Activated CD4-positive, CD25-positive, alpha-beta regulatory T cell treated with anti-CD3 and anti-CD28 coated beads, Interleukin-2, amount 50 U/mL, for 72 hours (primary cell): ENCODE results near the gene TMEM209.
"Not testable (repeated sequence)": the region's sequence is repeated elsewhere in the genome, so short reads cannot be mapped to it uniquely, and the experiment has no call there.

ENCODE experiments used
- DNase-seq: peaks from one replicate; pipeline ENCODE4 v3.0.0; 2021

Gene TMEM209

DNA sequence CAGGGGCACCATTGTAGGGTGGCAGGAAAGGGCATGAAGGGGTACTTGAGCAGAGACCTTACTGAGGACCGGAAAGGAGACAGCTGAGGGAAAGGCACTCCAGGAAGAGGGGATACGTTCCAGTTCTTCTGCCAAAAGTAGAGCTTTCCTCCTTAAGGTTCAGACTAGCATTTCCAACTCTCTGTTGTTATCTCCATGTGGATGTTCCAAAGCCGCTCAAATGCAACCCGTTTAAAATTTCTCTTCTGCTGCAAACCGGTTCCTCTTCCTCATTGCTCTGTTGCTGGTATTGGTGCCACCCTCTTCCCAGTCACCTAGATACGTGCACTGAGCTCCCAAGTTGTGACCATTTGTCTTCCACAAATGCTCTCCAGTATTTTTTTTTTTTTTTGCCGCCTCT lies 47.5 kb downstream of the TMEM209 start:
- no peak for DNase-seq

DNA sequence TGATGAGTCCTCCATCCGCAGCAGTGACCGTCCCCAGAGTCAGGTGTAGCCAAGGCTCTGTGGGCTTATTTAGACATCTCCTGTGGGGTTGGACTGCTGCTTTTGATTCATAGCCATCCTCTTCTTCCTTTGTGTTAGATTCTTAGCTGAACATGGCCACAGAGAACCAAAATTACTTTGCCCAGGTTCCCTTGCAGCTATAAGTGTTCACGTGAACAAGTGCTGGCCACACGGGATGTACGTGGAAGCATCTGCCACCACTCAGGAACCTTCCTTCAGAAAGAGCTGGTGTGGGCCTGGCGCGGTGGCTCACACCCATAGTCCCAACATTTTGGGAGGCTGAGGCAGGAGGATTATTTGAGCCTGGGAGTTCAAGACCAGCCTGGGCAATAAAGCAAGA lies 49.1 kb downstream of the TMEM209 start:
- DNase-seq = no peak

DNA sequence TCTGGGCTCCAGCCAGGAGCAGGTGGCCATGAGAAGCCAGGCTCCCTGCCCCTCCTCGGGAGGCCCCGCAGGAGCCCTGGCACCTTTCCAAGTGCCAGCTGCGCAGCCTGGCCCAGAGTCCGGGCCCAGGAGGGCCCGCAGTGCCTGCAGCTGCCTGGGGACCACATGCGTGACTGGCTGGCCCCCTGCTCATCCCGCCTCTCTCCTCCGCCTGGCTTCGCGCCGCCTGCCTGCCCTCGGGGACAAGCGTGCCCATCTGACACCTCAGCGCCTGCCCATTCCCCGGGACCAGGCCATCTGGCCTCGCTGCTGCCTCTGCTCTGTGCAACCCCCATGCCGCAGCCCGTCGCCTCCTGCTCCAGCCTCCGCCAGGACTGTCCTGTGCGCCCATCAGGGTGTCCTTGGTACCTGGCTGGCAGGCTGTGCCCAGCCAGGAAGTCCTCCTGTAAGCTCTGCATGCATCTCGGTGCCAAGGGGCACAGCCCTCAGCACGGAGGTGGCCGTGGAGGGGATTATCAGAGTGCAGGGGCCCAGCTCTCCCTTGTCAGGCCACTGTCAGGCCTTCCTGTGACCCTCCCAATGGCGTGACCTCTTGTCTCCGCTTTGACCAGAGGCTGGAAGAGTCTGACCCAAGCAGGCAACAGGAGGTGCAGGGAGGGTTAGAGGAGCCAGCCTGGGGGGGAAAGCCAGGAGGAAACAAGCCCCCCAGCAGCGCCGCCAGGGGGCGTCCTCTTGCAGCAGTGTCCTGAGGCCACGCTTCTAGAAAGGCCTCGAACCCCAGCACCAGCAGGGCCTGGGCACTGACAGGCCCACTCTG lies 50.5 kb downstream of the TMEM209 start:
- no peak for DNase-seq

DNA sequence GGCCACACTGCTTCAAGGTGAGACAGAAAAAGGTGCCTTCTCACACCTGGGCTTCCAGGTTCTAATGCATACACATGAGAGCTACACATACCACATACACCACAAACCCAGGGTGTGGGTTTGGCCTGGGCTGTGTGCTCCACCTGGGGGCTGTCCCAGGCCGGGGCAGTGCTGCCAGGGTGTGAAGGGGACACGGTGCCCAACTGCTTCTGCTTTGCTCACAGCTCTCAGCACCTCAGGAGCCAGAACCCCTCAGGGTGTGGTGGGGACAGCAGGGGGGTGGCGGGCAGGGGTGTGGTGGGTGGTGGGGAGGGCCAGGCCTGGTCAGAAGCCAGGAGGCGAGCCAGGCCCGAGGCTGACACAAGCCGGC lies 51.1 kb downstream of the TMEM209 start:
- no peak for DNase-seq

DNA sequence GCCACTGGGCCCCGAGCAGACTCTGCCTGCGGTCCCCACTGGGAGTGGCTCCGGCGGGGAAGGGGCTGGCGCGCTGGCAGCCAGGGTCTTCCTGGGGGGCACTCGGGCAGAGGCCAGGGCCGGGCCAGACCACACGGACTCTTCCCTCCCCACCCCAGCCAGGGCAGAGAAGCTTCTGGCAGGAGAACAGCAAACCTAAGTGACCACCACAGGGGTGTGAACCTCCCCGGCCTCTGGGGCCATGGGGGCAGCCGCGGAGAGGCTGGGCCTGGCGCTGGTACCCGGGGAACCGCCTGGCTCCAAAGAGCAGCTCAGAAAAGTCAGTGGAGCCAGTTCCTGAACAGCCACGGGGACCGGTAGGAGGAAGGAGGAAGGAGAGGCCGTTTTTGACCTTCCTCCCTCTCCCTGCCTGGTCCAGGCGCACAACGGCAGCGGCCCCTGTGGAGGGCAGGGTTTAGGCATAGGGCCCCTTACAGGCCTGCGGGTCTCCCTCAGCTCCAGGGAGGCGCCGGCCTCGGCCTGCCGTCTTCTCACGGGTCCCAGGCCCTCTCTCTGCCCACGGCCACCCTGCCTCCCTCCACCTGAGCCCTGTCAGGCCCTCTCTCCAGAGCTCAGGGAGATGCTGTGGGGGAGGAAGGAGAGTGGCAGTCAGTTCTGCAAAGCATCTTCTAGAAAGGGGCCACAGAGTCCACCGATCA lies 51.8 kb downstream of the TMEM209 start:
- no peak for DNase-seq

DNA sequence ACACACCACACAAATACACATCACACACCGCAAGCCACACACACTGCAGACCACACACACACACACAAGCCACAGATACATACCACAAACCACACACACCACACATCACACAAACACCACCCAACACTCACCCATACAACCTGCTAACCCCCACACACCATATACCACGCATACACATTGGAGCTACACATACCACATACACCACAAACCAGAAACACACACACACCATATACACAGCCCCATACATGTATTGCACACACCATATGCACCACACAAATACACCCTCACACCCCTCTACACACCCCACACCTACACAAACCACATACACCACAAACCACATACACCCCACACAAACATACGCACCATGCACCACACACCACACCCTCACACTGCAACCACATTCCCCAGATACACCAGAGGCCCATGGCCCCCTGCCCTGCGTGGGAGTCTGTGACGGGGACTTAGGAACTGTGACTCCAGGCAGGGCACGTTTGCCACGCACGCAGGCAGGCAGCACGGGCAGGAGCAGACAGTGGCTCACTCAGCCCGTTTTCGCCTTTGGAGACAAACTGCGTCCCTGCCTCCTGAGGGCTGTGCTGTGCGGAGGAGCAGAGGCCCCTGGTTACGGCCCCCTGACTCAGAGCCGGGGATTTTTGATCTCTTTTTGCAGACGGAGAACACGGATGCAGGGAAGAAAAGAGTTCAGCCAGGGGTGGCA lies 52.6 kb downstream of the TMEM209 start:
- DNase-seq = no peak

DNA sequence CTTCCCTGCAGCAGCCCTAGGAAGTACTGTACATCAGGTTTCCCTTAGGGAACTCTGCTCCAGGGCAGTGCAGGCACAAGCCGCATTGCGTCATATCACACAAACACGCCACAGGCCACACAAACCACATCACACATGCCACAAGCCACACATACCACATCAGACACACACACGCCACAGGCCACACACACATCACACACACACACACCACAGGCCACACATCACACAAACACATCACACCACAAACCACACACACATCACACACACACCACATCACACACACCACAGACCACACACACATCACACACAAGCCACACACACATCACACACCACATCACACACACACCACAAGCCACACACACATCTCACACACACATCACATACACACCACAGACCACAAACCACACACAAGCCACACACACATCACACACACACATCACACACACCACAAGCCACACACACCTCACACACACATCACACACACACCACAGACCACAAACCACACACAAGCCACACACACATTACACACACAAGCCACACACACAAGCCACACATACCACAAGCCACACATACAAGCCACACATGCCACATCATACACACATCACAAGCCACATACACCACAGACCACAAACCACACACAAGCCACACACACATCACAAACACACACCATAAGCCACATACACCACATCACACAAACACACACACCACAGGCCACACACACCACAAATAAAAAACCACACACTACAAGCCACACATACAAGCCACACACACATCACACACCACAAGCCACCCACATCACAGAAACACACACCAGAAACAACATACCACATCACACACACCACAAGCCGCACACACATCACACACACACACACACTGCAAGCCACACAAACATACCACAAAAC lies 53.4 kb downstream of the TMEM209 start:
- peak; percentile 49 for DNase-seq

DNA sequence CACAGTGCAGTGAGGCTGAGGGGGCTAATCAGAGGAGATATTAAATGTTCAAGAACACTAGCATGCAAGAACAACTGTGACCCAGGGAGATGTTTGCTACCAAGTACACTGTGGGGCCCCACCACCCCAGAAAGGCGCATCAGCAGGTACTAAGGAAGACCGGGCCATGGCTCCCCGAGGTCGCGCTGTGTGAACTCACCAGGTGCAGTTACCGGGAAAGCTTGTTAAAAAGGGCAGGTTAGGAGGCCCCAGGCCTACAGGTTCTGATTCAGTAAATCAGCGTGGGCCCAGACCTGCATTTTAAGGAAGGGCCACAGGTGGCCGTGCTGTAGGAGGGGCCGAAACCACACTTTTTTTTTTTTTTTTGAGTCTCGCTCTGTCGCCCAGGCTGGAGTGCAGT lies 54.6 kb downstream of the TMEM209 start:
- DNase-seq = no peak

DNA sequence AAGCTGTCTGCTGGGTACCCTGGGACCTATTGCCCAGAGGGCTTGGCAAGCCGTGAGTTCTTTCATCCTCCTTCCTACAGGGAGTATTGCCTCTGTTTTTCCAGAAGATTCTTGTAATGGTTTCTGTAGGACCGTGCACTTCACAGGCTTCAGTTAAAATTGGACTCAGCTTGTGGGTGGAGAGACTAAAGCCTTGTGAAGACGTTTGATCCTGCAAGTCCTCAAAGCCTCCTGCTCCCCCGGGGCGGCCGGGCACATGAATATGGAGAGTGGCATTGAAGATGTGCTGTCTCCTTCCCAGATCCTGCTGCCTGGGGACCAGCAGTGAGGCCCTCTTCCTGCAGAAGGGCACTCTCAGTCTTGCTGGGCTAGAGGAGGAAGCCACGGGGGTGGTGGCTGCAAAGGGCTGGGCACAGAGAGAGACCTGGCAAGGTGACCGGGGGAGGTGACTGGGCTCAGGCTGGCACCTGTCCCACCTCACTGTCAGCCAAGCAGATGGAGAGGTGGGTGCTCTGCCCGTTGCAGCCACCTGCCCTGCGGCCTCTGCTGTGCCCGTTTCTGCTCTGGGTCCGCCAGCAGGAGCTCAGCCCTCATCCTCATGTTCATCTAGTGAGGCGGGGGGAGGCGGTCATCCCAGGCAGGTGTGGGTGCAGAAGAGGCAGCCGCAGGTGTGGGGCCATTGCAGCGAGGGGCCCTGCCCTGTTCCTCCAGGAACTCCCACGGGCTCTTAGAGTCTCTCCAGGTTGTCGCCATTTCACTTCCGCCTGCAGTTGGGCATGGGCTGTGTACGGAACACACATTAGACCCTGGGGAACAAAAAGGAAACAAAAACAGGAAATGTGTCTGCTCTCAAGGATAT lies 55.7 kb downstream of the TMEM209 start:
- no peak for DNase-seq

DNA sequence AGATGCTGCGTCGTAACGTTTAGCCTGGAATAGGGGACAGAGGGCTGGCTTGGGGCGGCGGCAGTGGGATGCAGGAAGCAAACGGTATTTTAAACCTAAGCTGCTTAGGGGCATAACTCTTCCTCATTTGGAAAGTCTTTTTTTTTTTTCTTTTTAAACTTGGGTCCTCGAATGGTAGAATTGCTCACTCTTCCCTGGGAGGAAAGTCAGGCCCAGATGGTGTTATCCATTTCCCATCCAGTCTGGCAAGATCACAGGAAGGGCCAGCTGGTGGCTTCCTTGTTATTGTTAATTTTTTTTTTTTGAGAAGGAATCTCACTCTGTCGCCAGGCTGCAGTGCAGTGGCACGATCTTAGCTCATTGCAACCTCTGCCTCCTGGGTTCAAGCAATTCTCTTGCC lies 56.6 kb downstream of the TMEM209 start:
- DNase-seq = no peak

DNA sequence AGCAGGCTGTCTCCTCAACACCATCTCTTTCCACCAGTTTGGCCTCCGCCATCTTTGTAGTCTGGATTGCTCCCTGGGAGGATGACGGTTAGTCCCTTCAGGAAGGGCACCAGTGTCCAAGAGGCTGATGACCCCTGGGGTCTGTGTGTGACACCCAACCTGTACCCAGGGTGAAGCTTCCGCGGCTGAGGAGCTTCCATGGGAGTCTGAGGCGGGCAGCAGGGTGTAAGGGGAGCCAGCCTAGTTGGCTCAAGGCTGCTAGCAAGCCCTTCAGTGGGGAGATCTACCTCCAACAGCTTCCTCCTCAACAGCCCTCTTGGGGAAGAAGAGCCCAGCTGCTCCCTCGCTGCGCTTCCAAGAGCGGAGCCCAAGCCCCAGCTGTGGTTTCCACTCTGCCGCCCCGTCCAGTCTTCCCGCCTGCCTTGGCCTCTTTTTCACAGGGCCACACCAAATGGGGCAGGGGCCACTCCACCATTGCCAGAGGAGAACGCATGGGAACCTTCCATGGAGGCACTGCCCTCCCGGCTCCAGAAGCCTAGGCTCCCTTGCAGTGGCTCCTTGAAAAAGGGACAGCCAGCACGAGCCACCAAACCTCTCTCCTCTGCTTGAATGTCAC lies 57.4 kb downstream of the TMEM209 start:
- DNase-seq = no peak

DNA sequence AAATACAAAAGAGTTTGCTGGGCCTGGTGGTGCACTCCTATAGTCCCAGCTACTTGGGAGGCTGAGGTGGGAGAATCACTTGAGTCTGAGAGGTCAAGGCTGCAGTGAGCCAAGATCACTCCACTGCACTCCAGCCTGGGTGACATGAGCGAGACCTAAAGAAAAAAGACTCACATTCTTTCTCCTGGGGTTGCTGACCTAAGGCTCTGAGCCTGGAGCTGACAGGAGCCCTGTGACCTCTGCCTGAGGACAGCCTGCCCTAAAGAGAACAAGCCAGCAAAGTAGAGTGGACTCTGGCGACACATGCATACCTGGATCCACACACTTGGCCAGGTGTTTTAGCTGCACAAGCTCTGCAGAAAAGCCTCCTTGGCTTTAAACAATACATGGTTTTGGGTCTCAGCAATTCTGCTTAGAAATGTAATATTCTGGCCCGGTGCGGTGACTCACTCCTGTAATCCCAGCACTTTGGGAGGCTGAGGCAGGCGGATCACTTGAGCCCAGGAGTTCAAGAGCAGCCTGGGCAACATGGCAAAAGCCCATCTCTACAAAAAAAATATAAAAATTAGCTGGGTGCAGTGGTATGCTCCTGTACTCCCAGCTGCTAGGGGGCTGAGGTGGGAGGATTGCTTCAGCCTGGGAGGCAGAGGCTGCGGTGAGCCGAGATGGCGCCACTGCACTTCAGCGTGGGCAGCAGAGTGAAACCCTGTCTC lies 58.4 kb downstream of the TMEM209 start:
- DNase-seq = no peak

DNA sequence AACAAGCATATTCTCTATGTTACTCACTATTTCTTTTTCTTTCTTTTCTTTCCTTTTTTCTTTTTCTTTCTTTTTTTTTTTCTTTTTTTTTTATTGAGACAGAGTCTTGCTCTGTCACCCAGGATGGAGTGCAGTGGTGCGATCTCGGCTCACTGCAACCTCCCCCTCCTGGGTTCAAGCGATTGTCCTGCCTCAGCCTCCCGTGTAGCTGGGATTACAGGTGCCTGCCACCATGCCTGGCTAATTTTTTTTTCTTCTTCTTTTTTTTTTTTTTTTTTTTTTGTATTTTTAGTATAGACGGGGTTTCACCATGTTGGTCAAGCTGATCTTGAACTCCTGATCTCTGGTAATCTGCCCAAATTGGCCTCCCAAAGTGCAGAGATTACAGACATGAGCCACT lies 59.1 kb downstream of the TMEM209 start:
- not testable (repeated sequence) for DNase-seq

DNA sequence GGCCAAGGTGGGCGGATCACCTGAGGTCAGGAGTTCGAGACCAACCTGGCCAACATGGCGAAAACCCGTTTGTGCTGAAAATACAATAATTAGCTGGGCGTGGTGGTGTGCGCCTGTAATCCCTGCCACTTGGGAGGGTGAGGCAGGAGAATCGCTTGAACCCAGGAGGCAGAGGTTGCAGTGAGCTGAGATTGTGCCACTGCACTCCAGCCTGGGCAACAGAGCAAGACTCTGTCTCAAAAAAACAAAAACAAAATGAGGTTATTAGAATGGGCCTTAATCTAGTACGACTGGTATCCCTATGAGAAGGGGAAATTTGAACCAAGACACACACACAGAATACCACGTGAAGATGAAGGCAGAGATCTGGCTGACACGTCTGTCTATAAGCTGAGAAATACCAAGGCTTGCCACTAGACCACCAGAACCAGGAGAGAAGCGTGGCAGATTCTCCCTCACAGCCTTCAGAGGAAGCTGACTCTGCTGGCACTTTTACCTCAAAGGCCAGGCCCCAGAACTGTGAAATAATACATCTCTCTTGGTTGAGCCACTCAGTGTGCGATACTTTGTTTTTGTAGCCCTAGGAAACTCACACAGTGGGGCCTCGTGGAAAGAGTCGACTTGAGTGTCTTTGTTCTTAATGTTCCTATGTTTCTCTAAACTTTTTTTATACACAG lies 59.6 kb downstream of the TMEM209 start:
- no peak for DNase-seq

DNA sequence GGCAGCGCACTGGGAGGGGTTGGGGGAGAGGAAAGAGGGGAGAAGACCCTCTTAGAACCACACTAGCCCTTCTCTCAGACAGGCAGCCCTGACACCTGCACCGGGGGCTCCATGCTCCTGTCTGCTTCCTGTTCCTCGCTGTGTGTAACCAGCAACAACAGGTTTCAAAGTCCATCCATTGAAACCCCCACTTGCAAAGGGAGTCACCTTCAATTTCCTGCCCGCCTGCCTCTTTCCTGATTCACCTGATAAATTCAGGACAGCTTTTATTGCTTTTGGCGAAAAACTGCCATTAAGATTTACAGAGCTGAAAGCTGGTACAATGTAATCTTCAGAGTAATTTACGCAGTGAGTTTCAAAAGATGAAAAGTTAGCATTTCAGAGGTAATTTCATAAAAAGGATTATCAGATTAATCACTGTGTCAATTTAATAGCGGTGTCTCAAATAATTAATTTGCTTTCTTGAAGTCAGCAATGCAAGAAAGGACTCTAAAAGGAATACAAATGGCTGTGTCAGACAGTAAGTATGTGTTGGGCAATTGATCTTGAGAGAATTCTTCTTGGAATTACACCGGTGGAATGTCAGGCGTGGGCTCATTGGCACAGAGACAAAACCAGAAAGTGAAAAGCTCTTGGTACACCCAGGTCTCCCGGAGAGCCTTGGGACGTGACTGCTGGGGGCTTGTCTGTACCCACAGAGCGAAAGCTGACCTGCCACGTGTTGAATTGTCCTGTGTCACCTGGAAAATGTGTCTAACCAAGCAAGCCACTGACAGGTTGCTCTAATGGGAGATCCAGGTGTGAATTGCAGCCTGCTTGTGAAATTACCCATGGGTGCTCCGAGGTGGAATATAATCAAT lies 60.7 kb downstream of the TMEM209 start:
- no peak for DNase-seq

DNA sequence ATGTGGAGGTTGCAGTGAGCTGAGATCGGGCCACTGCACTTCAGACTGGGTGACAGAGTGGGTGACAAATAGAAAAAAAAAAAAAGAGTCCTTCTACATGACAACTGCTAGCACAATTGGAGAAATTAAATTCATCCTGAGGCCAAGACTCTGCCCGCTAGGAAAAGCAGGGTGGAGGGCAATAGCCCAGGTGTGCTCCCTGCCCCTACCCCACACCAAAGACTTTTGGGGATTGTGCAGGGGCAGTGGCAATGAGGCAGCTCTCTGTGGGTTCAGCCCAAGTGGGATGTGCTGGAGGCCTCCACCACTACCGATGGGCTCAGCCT lies 61.3 kb downstream of the TMEM209 start:
- DNase-seq = no peak

DNA sequence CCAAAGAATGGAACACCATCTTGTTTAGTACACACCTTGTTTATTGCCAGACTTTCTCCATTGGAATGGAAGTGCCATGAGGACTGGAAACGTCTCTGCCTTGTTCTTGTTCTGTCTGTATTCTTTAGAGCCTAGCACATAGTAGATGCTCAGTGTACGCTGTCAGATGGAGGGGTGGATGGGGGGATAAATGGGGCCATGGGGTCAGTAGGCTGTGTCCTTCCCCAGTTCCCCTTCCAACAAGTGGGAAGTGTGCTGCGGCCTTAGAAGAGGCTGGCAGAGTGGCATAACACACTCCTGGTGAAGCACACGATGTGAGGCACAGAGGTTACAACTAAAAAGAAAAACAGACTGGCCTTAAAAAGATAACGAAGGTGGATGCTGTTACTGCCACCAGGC lies 61.9 kb downstream of the TMEM209 start:
- no peak for DNase-seq

DNA sequence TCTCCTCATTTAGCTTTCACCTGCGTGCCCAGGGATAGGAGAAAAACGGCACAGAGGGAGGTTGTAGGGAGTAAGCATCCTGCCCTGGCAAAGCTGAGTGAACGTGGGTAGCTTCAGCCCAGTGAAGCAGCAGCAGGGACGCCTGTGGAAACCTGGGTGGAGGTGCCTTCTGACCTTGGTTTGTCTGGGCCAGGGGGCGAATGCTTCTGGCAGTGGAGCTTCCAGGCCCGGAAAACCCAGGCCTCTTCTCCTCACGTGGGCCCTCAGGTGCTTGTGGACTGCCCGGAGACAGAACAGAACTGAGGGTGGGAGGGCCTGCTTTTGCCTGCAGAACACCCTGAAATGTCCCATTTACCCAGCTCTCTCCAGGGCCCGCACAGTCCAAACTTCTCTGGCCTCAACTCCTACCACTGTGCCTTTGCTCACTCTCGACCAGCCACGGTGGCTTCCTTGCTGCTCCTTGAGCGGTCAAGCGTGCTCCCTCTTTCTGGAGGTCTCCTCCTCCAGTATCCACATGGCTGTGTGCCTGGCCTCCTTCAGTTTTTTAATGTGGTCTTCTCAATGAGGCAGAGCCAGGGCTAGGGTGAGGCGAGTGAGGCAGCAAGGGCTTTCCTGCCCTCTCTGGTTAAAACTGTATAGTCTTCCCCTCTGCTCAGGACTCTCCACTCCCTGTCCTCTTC lies 62.4 kb downstream of the TMEM209 start:
- no peak for DNase-seq
